ENCODE data around the gene NLK.

NLK gene

GRCh38 chr17:28118362-28118761 is 75.9 kb downstream of the NLK start:
- H3K4me2 ChIP-seq (ENCODE audit: low read length), result no peak overlapping the region
- no peaks in the 10 kb centered on the region for H3K9me3 ChIP-seq (replicated peaks; ENCODE audit: low read length)
- no peak overlapping the region for H3K9ac ChIP-seq (ENCODE audit: low read depth, low read length)
- peaks cover 9% of the 10 kb centered on the region for H3K36me3 ChIP-seq (ENCODE audit: insufficient read depth, low read length)
- peaks cover under 1% of the 10 kb centered on the region for H3K4me1 ChIP-seq (ENCODE audit: control insufficient read depth, insufficient read depth, low read length)
- no peak overlapping the region for H3K4me3 ChIP-seq (ENCODE audit: low read length)
- H3K27me3 ChIP-seq (ENCODE audit: control insufficient read depth, insufficient read depth, low read length), result no peaks in the 10 kb centered on the region

DNA sequence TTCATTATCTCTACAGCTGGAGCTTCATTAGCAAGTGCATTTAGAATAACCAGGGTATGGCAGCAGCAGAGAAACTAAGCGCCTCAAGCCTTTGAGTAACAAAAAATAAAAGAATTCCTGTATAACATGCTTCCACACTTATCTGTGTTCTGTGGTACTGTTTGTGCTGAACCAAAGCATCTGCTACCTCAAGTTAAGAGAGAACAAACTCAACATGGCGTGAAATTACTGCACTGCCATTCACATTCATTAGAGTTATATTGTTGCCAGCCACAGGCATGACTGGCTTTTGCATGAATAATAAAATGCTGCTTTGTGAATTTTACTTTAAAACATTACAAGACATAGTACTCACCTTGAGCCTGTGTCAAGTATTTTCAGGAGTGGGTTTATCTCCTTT is 76.6 kb downstream of the NLK start:
- Histone ChIP-seq H3K4me1 (ENCODE audit: control insufficient read depth, insufficient read depth, low read length) (no peaks in the 10 kb centered on the region), H3K9ac (ENCODE audit: low read depth, low read length) (no peak overlapping the region), H3K4me3 (ENCODE audit: low read length) (no peak overlapping the region), H3K36me3 (ENCODE audit: insufficient read depth, low read length) (peaks cover 9% of the 10 kb centered on the region), H3K27me3 (ENCODE audit: control insufficient read depth, insufficient read depth, low read length) (no peaks in the 10 kb centered on the region), H3K4me2 (ENCODE audit: low read length) (no peak overlapping the region), H3K9me3 (replicated peaks; ENCODE audit: low read length) (no peaks in the 10 kb centered on the region)

DNA sequence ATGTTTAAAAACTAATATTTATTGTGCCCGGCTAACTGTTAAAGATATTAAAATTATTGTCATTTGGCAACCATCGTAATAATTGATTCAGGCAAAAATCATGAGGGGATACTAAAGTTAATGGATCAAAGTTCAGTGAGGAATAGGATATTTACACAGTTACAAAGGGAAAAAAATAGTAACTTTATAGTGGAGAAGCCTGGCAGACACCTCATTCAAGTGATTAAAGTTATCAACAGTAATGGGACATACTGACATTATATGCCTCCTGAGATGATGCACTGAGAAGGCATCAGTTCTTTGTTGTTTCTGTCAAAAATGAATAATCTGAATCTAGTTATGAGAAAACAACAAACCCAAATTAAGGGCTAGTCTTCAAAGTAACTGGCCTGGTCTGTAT is 77.1 kb downstream of the NLK start:
- Histone ChIP-seq H3K27me3 (ENCODE audit: control insufficient read depth, insufficient read depth, low read length) (no peaks in the 10 kb centered on the region), H3K4me3 (ENCODE audit: low read length) (no peak overlapping the region), H3K4me1 (ENCODE audit: control insufficient read depth, insufficient read depth, low read length) (no peaks in the 10 kb centered on the region), H3K36me3 (ENCODE audit: insufficient read depth, low read length) (peaks cover 9% of the 10 kb centered on the region), H3K9me3 (replicated peaks; ENCODE audit: low read length) (no peaks in the 10 kb centered on the region), H3K4me2 (ENCODE audit: low read length) (no peak overlapping the region), H3K9ac (ENCODE audit: low read depth, low read length) (no peak overlapping the region)

DNA sequence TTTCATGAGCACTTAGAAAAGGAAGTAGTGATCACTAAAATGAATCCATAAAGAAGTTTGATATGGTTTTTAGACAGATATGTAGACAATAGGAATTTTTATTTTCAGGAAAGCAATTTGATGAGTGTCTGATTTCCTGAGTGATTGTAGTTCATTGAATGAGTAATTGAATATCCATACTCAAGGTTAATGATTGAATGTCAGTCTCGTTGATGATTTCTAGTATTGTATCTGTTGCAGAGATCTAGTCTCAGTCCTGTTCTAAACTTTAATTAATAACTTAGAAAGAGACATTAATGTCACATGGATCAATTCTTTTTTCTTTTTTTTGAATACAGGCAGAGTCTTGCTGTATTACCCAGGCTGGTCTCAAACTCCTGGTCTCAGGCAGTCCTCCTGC is 78.3 kb downstream of the NLK start:
- Histone ChIP-seq H3K4me3 (ENCODE audit: low read length) (no peak overlapping the region), H3K9me3 (replicated peaks; ENCODE audit: low read length) (no peaks in the 10 kb centered on the region), H3K4me2 (ENCODE audit: low read length) (no peak overlapping the region), H3K9ac (ENCODE audit: low read depth, low read length) (no peak overlapping the region), H3K4me1 (ENCODE audit: control insufficient read depth, insufficient read depth, low read length) (no peaks in the 10 kb centered on the region), H3K27me3 (ENCODE audit: control insufficient read depth, insufficient read depth, low read length) (no peaks in the 10 kb centered on the region), H3K36me3 (ENCODE audit: insufficient read depth, low read length) (peaks cover 9% of the 10 kb centered on the region)

DNA sequence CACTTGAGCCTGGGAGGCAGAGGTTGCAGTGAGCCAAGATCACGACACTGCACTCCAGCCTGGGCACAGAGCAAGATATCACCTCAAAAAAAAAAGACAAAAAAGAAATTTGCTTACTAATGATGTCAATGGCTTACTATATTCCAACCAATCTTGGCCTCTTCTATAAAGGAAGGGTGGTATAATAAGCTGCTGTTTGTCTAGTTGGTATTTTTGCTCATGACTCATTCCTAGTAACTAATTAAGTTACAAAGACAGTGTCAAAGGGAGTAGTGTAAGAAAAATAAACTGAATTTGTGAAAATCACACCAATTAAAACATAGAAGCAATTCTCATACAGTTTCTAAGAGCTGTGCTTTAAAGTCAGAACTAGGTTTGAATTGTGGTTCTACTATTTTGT is 82.5 kb downstream of the NLK start:
- Histone ChIP-seq H3K9ac (ENCODE audit: low read depth, low read length) (no peak overlapping the region), H3K27me3 (ENCODE audit: control insufficient read depth, insufficient read depth, low read length) (no peaks in the 10 kb centered on the region), H3K4me3 (ENCODE audit: low read length) (no peak overlapping the region), H3K4me1 (ENCODE audit: control insufficient read depth, insufficient read depth, low read length) (no peaks in the 10 kb centered on the region), H3K9me3 (replicated peaks; ENCODE audit: low read length) (no peaks in the 10 kb centered on the region), H3K36me3 (ENCODE audit: insufficient read depth, low read length) (peaks cover 9% of the 10 kb centered on the region), H3K4me2 (ENCODE audit: low read length) (no peak overlapping the region)

DNA sequence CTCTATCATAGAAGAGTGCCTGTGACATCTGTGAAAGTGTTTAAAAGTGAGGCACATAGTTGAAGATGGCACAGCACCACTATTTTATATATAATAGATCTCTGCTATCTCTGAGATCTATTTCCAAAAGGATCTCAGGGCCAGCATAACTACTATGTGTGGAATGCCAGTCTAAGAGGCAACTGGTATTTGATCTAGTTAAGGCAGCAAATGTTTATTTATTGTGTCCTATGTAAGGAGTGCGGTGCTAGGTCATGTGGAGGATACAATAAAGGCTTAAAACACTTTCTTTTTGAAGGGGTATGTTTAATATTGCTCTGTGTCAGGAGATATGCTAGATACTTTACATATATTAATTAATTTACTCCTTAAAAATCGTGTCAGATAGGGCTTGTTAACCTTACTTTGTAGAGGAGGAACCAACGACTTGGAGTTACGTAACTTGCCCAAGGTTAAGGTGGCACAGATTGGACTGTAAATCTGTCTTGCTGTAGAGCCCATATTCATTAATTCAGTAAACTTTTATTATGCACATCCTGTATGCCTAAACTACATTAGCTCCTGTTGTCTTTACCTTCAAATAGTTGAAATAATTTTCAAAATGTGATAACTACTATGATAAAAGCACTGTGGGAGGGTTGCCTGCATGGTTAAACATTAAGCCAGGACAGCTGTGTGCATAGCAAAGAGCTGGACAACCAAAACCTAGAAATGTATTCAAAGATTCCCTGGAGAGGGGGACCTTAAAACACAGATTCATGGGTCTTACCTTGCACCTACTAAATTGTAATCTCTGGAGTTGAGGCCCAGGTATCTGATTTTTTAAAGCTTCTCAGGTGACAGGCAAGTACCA is 83.3 kb downstream of the NLK start:
- no peak overlapping the region for H3K9ac ChIP-seq (ENCODE audit: low read depth, low read length)
- H3K4me2 ChIP-seq (ENCODE audit: low read length), result no peak overlapping the region
- H3K4me1 ChIP-seq (ENCODE audit: control insufficient read depth, insufficient read depth, low read length), result no peaks in the 10 kb centered on the region
- H3K27me3 ChIP-seq (ENCODE audit: control insufficient read depth, insufficient read depth, low read length), result no peaks in the 10 kb centered on the region
- peaks cover 9% of the 10 kb centered on the region for H3K36me3 ChIP-seq (ENCODE audit: insufficient read depth, low read length)
- no peaks in the 10 kb centered on the region for H3K9me3 ChIP-seq (replicated peaks; ENCODE audit: low read length)
- no peak overlapping the region for H3K4me3 ChIP-seq (ENCODE audit: low read length)

DNA sequence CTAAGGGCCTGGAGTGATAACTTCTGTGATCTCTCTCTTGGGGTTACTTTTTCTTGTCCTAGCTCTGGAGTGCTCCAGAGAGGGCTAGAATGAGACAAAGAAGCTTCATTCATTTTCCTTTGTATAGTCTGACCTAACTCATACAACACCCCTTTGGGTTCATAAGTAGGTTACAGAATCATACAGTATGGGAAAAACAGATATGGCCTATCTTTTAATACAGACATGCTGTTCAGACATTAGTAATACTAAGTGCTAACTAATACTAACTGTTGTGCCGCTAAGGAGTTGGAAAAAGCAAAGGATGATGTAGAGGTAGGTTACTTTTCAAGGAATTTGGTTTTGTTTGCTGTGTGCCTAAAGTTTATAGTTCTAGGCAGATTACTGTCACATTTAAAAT is 84.7 kb downstream of the NLK start:
- Histone ChIP-seq H3K9ac (ENCODE audit: low read depth, low read length) (no peak overlapping the region), H3K36me3 (ENCODE audit: insufficient read depth, low read length) (peaks cover 9% of the 10 kb centered on the region), H3K27me3 (ENCODE audit: control insufficient read depth, insufficient read depth, low read length) (no peaks in the 10 kb centered on the region), H3K4me2 (ENCODE audit: low read length) (no peak overlapping the region), H3K9me3 (replicated peaks; ENCODE audit: low read length) (no peaks in the 10 kb centered on the region), H3K4me1 (ENCODE audit: control insufficient read depth, insufficient read depth, low read length) (no peaks in the 10 kb centered on the region), H3K4me3 (ENCODE audit: low read length) (no peak overlapping the region)

GRCh38 chr17:28128779-28129178 is 86.3 kb downstream of the NLK start:
- peaks cover 6% of the 10 kb centered on the region for H3K4me1 ChIP-seq (ENCODE audit: control insufficient read depth, insufficient read depth, low read length)
- H3K9me3 ChIP-seq (replicated peaks; ENCODE audit: low read length), result no peaks in the 10 kb centered on the region
- H3K9ac ChIP-seq (ENCODE audit: low read depth, low read length), result no peak overlapping the region
- H3K4me2 ChIP-seq (ENCODE audit: low read length), result no peak overlapping the region
- H3K27me3 ChIP-seq (ENCODE audit: control insufficient read depth, insufficient read depth, low read length), result no peaks in the 10 kb centered on the region
- peaks cover 5% of the 10 kb centered on the region for H3K36me3 ChIP-seq (ENCODE audit: insufficient read depth, low read length)
- H3K4me3 ChIP-seq (ENCODE audit: low read length), result no peak overlapping the region

DNA sequence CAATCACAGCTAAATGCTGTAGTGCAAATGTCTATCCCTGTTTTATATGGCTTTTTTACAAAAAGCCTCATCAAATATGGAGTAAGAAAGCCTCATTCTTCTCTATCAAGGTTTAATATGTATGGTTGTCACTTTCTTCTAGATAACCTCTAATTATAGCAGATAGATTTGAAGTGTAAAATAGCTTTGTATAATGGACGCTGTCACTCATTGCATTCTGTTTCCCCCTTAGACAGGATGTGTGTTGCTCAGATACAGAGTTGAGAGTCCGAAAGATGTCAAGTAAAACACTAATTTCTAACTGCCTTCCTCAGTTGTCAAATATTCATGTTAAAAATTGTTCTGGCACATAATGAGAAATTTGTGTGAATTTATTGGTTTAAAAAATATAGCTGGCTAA is 88.0 kb downstream of the NLK start:
- no peaks in the 10 kb centered on the region for H3K9me3 ChIP-seq (replicated peaks; ENCODE audit: low read length)
- H3K27me3 ChIP-seq (ENCODE audit: control insufficient read depth, insufficient read depth, low read length), result no peaks in the 10 kb centered on the region
- no peak overlapping the region for H3K4me2 ChIP-seq (ENCODE audit: low read length)
- H3K36me3 ChIP-seq (ENCODE audit: insufficient read depth, low read length), result peaks cover 10% of the 10 kb centered on the region
- H3K4me3 ChIP-seq (ENCODE audit: low read length), result no peak overlapping the region
- no peak overlapping the region for H3K9ac ChIP-seq (ENCODE audit: low read depth, low read length)
- peaks cover 6% of the 10 kb centered on the region for H3K4me1 ChIP-seq (ENCODE audit: control insufficient read depth, insufficient read depth, low read length)

GRCh38 chr17:28131599-28131998 is 89.1 kb downstream of the NLK start:
- peaks cover 6% of the 10 kb centered on the region for H3K4me1 ChIP-seq (ENCODE audit: control insufficient read depth, insufficient read depth, low read length)
- H3K4me3 ChIP-seq (ENCODE audit: low read length), result no peak overlapping the region
- H3K9ac ChIP-seq (ENCODE audit: low read depth, low read length), result no peak overlapping the region
- no peaks in the 10 kb centered on the region for H3K27me3 ChIP-seq (ENCODE audit: control insufficient read depth, insufficient read depth, low read length)
- H3K9me3 ChIP-seq (replicated peaks; ENCODE audit: low read length), result no peaks in the 10 kb centered on the region
- no peak overlapping the region for H3K4me2 ChIP-seq (ENCODE audit: low read length)
- peaks cover 10% of the 10 kb centered on the region for H3K36me3 ChIP-seq (ENCODE audit: insufficient read depth, low read length)

- H3K27me3 ChIP-seq (ENCODE audit: control insufficient read depth, insufficient read depth, low read length), result no peaks in the 10 kb centered on the region
- H3K9ac ChIP-seq (ENCODE audit: low read depth, low read length), result no peak overlapping the region
- H3K4me1 ChIP-seq (ENCODE audit: control insufficient read depth, insufficient read depth, low read length), result peaks cover 6% of the 10 kb centered on the region
- peaks cover 14% of the 10 kb centered on the region for H3K36me3 ChIP-seq (ENCODE audit: insufficient read depth, low read length)
- no peak overlapping the region for H3K4me2 ChIP-seq (ENCODE audit: low read length)
- H3K4me3 ChIP-seq (ENCODE audit: low read length), result no peak overlapping the region
- H3K9me3 ChIP-seq (replicated peaks; ENCODE audit: low read length), result no peaks in the 10 kb centered on the region
These were observed 91.1 kb downstream of the NLK start for GRCh38 chr17:28133562-28133970.

- Histone ChIP-seq H3K9ac (ENCODE audit: low read depth, low read length) (no peak overlapping the region), H3K9me3 (replicated peaks; ENCODE audit: low read length) (no peaks in the 10 kb centered on the region), H3K4me1 (ENCODE audit: control insufficient read depth, insufficient read depth, low read length) (peaks cover 6% of the 10 kb centered on the region), H3K4me2 (ENCODE audit: low read length) (no peak overlapping the region), H3K4me3 (ENCODE audit: low read length) (no peak overlapping the region), H3K27me3 (ENCODE audit: control insufficient read depth, insufficient read depth, low read length) (no peaks in the 10 kb centered on the region), H3K36me3 (ENCODE audit: insufficient read depth, low read length) (peaks cover 14% of the 10 kb centered on the region)
These were observed 94.4 kb downstream of the NLK start for GRCh38 chr17:28136923-28137322.

Measured in skeletal muscle satellite cell (primary cell).